ENCODE results near the gene KRT83.

- TF ChIP-seq POLR2A (IDR thresholded peaks at IDR 0.05) (no peak), CTCF (IDR thresholded peaks at IDR 0.05) (no peak)
These were observed 9.8 kb upstream of the KRT83 start for GRCh38 chr12:52331039-52331438.

Measured in tibial nerve (tissue), 3 donors.